SW480 (cell line): ENCODE measurements around the gene ADNP.
"Not testable (repeated sequence)": the region's sequence is repeated elsewhere in the genome, so short reads cannot be mapped to it uniquely, and the experiment has no call there.

ENCODE experiments used
- DNase-seq: peaks from one replicate; pipeline ENCODE4 v3.0.0-alpha.2; 2016; ENCODE audit warnings: low spot score

The ADNP gene

DNA sequence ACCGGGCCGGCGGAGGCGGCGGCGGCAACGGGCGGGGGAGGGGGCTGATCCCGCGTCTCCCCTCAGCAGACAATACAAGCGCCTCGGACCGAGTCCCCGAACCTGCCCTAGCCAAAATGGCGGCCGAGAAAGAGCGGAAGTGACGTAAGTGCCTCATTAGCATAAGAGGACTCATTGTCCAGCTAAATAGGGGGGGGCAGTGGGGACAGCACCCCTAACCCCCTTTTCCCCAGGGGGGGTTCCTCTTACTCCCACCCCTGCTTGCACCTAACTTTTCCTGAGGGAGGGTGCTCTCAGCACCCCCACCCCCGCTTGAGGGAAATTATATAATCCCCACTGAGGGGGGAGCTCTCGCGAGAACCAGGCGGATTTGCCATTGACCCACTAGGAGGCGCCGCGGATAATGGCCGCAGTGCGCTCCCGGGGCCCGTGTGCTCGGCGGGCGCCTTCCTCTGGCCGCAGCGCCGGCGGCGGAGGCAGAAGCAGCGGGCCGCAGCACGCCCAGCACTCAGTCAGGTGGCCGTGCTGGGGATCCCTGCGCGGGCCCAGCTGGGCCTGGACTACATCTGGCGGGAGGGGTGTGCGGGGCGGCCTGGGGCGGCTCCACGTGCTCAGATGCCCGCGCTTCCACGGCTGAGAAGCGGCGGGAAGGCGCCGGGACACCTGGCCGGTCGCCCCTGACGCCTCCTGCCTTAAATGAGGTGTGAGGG is at the start of gene ADNP:
Gene ADNP, minus strand, starts transcription at position 132 of the 710 bp plus-strand sequence. CDS start 27,441 bp downstream, outside the sequence.
- peak; percentile 96 for DNase-seq

DNA sequence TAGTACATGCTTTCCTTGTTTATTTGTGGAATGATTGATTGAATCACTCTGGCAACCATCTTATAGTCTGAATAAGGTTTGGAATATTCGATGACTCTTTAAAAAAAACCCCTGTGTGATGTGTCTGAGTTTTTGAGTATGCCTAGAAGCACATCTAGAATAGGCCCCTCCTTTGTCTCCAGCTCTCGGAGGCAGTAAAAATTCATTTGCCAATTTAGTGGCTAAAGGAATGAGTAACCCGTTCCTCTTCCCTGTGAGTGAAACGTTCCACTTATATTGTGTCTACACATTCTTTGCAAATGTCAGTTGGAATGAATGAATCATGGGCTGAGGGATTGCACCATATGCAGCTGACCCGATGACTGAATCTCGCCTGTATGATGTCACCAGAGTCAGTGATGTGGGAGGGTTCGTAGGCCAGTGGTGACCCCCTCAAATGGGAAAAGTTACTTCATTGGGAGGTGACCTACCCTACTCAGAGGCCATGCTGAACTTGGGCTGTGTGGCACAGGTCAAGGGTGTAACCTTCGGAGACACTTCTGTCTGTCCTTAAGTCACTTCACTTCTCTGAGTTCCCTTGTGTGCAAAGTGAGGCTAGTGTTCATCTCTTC is 48.9 kb upstream of the ADNP start:
- DNase-seq: peak; percentile 66

- DNase-seq: not testable (repeated sequence)
Observed at GRCh38 chr20:50978533-50978932, 47.3 kb upstream of the ADNP start.

GRCh38 chr20:50977066-50978021 is 46.1 kb upstream of the ADNP start:
- DNase-seq: no peak

- DNase-seq: no peak
Observed at GRCh38 chr20:50975701-50976330, 44.6 kb upstream of the ADNP start.

- no peak for DNase-seq
Observed at GRCh38 chr20:50969912-50970311, 38.7 kb upstream of the ADNP start.

DNA sequence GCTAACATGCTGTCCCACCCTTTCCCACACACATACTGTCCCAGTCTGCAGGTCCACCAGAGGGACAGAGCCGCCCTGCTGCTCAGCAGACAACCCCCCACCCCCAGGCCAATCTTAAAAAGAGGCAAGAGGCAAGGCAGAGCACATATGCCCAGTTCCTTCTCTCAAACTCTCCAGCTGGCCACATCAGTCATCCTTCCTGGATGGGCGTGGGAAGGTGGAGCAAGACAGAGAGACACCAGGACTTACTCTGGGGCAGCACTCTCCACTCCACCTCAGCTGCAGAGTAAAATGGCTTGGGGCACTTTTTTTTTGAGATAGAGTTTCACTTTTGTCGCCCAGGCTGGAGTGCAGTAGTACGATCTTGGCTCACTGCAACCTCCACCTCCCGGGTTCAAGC is 38.2 kb upstream of the ADNP start:
- DNase-seq: no peak

DNA sequence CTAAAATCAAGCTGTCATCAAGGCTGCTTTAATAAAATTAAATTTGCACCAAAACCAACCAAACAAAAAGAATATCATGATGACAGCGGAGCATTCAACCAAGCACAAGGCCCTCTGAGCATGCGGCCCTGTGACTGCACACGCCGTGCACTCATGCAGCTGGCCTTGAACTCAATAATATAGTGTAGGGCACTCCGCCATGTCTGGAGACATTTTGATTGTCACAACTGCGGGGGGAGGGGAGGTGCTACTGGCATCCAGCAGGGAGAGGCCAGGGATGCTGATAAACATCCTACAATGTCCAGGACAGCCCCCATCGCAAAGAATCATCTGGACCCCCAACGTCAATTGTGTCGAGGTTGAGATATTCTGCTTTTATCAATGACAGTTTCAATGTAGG is 37.1 kb upstream of the ADNP start:
- DNase-seq: no peak

DNA sequence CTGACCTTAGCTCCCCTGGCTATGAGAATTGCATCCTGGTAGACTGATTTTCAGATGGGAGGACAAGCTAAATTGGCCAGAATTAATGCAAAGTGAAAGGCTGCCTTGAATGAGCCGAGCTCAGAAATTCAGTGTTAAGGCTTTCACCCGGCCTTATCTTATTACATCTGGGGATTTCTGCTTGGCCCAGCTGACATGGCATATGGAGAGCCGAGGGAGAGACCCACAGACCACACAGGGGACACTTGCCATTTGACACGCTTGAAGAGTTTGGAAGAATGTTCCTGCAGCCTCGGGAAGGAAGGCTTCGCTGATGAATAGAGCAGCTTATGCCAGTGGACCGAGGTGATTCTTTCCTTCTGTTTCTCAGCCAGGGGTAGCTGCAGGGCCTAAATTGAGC is 36.3 kb upstream of the ADNP start:
- DNase-seq: no peak

GRCh38 chr20:50959543-50960126 is 28.4 kb upstream of the ADNP start:
- no peak for DNase-seq

- peak; percentile 97 for DNase-seq
Observed at GRCh38 chr20:50958615-50959542, 27.6 kb upstream of the ADNP start, which contains the start of gene MOCS3. MOCS3 (plus strand) TSS chr20:50958818; CDS start chr20:50958843, 25 bp downstream.

DNA sequence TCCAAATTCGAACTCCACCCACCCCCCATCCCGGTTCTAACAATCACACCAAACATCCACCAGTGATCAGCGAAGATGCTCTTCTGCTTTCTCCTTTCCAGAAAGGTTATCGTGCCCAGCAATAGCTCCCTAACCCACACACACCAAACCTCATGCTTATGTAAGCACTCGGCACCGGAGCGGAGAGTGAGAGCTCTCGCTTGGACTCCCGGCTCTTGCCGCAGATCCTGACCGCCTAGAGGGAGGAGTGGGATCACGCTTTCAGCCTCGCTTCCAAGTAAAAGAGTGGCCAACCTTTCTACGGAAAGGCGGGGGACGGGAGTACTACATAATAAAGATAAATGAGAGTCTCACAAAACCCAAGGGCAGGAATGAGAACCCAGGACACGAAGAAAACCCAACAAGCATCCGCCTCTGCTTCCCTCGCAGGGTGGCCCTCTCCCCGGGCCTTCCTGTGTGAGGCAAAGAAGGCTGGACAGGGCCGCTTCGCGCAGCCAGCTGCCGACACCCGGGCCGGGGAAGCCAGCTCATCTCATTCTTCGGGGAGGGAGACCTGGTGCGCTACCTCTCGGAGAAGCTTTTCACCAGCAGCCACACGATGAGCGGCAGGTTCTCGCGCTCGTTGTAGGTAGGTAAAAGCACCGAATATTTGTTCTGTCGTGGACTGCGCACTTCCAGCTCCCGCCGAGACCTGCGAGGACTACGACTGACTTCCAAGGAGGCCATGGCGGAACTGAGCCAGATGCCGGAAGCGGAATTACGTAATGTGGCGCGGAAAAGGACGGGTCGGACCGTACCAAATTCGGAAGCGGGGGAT is 26.8 kb upstream of the ADNP start, which contains the start of gene DPM1:
Gene DPM1, minus strand, starts transcription at position 735 of the 817 bp plus-strand sequence. Its CDS starts 9 bp downstream, at position 726.
- peak; percentile 91 for DNase-seq

DNA sequence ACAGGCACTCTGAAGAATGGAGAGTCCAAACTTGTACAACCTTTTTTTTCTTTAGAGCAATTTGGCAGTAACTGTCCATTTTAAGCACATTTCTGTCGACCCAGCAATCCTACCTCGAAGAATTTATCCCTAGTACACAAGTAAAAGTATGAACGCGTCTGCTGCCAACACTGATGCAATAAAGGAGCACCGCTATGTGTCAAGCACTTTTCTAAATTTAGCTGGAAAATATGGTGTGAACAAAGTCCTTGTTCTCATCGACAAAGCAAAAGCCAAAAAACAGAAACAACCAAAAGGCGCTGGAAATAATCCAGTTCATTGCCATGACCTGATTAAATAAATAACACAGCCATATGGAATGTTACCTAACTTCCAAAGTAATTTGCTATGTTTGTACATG is 26.0 kb upstream of the ADNP start:
- DNase-seq: no peak

DNA sequence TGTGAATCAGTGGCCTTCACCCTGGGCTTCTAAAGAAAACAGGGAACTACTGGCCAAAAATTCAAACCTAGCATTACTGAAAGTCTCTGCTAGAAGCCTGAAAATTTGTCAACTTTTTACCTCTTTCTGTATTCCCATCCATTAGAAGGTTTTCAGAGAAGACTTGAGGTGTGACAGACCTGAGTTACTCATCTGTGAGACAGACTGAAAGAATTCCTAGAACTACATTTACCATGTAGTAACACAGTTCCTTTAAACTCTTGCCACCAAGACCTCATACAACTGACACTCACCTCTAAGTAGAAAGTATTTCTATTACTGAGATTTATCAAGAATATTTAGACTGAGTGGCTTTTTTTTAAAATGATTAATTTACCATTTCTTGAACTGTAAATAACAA is 22.6 kb upstream of the ADNP start:
- no peak for DNase-seq

DNA sequence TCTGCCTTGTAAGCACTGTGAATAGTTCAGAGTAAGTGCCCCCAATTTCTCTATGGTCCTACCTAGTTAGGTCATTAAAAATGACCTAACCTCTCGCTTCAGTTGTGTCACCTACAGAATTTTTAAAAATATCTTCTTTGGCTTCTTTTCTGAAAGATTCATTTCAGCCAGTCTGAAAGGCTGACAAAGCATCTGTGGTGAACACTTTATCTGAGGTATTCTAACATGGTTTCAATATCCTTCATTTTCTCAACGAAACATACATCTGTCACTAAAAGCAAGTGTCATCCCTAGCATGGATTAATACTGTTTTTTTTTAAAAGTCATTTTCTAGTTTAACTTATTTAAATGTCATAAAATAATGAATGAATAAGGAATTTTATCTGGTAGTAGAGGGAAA is 22.0 kb upstream of the ADNP start:
- no peak for DNase-seq

DNA sequence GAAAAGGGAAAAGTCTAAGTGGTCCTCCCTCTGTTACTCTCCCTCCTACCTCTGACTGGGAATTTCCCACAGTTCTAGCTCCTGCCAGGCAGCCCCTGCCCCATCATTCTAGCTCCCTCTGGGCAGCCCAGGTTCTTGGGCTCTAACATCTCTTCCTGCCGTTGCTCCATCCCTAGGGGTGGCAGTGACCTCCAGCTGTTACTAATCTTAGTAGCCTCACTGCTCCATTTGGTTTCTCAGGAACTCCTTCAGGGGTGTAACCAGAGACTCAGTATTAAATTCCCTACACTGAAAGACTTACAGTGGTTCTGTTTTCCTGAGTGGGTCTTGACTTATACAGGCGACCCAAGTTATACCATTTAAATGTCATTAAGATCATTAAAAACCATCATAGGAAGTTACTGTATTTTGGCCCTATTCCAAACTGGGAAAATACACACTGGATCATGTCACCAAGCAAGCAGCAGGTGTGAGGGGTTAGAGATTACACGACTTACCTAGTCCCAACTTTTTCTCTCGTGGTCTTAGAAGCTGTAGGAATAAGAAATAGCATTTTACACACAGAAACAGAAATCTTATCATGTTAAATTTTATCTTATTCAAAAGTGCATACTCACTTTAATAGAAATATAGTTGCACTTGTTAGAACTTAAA is 17.0 kb upstream of the ADNP start:
- no peak for DNase-seq

DNA sequence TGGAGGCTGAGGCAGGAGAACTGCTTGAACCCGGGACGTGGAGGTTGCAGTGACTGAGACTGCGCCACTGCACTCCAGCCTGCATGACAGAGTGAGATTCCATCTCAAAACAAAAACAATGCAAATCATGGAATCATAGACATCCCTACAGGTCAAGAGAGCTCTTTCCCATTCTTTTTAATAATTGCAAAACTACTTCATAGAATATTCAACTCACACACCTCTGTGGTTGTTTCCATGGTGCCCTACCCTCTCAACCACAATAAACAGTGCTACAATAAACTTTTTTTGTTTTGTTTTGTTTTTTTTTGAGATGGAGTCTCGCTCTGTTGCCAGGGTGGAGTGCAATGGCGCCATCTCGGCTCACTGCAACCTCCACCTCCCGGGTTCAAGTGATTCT is 11.8 kb upstream of the ADNP start:
- no peak for DNase-seq

- no peak for DNase-seq
Observed at GRCh38 chr20:50933589-50933988, 2.4 kb upstream of the ADNP start.

GRCh38 chr20:50932691-50933280 is 1.5 kb upstream of the ADNP start:
- no peak for DNase-seq
